NCI-H2029 (cell line): ENCODE data around the gene CDKL2.
"Not testable (repeated sequence)": the region's sequence is repeated elsewhere in the genome, so short reads cannot be mapped to it uniquely, and the experiment has no call there.

Experiments
- DNase-seq: peaks from one replicate; lab custom pipeline; 2025; lab: John Stamatoyannopoulos, UW

CDKL2 gene

GRCh38 chr4:75630174-75630936, at the start of gene CDKL2:
Gene CDKL2 (minus strand): TSS chr4:75630528. CDS start chr4:75625988, 4,540 bp downstream.
- DNase-seq, result peak; percentile 88

DNA sequence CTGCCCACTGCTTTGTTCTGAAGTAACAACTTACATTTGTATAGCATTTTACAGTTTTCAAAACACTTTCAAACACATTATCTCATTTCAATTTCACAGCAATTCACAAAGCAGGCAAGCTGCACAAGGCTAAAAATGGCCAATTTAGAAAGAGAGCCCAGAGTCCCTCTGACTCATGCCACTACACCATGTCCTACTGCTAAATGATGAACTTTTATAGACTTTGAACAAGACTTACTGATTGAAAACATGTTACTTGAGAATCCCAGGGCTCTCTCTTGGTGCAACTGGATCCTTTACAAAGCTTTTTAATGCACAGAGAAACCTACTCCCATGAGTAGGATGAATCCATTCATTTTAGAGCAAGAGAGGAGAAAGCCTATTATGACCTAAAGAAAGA, 48.6 kb upstream of the CDKL2 start:
- DNase-seq, result no peak

DNA sequence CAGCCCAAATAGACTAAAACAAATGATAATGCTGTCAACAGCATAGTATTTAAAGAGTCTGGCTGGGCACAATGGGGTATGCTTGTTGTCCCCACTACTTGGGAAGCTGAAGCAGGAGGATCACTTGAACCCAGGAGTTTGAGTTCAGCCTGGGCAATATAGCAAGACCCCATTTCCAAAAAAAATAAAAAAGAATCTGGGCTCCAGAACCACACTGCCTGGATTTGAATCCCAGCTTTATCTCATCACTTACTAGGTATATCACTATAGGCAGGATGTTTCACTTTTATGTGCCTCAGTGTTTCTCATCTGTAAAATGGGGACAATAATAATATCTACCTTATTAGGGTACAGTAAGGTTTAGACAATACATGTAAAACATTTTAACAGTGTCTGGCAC, 48.1 kb upstream of the CDKL2 start:
- DNase-seq, result no peak

DNA sequence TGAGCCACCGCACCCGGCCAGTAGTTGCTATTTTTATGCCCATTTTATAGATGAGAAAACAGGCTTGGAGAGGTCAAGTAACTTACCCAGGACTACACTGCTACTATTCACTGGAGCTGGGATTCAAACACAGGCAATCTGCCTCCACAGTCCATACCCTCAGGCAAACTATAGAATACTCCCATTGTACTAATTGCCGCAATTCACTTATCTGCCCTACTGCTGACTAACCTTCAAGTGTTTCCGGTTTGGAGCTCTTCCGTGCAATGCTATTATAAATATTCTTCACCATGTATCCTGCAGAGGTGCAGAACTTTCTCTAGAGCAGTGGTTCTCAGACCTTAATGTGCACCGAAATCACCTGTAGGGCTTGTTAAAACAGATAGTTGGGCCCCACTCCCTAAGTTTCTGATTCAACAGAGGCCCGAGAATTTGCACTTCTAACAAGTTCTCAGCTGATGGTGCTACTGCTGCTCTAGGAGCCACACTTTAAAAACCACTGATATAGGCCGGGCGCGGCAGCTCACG, 44.7 kb upstream of the CDKL2 start:
- no peak for DNase-seq

DNA sequence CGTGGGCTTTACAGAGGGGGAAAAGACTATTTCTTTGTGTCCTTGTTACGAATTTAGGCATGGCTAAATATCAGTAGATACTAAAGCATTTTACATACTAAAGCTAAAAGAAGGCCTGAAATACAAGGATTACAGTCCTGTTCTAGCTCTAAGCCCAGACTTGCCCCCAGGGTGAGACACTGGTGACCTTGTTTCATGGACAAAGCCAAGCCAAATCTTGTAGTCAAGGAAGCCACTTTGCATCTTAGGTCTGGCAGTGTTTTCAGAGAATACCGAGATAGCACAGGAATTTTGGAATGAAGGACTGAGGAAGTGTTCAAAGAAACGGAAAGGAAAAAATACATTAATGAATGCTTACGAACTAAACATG, 43.6 kb upstream of the CDKL2 start:
- no peak for DNase-seq

- peak; percentile 98 for DNase-seq
Observed at GRCh38 chr4:75673027-75673958, 43.0 kb upstream of the CDKL2 start, which contains the start of gene G3BP2. Gene G3BP2 (minus strand): TSS chr4:75673411. CDS start chr4:75662025, 11,386 bp downstream.

- peak; percentile 56 for DNase-seq
Observed at GRCh38 chr4:75672461-75673026, 42.2 kb upstream of the CDKL2 start.

DNA sequence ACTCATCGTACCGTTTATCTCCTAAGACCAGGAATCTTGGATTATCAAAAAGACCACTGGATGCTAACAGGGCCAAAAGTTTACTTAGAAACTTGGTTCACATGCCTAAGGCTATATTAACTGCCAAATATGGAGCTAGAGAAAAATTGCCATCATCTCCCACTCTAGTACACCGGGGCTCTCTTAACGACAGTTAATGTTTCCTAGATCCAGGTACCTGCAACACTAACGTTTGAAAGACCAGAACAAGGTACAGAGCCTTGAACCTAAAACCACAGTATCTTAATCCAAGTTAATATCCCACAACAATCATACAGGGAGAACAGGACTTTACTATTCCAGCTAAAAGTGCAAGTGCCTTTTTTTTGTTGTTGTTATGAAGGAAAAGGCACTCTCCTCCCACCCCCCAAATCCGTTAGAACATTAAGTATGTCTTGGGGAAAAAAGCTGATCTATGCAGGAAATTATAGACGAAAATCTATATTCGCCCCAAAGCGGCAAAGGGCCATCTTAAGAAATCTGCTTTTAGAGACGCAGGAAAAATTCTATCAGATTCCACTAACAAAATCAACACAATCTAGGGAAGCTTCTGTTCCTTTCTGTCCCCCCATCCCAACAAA, 41.6 kb upstream of the CDKL2 start:
- no peak for DNase-seq

DNA sequence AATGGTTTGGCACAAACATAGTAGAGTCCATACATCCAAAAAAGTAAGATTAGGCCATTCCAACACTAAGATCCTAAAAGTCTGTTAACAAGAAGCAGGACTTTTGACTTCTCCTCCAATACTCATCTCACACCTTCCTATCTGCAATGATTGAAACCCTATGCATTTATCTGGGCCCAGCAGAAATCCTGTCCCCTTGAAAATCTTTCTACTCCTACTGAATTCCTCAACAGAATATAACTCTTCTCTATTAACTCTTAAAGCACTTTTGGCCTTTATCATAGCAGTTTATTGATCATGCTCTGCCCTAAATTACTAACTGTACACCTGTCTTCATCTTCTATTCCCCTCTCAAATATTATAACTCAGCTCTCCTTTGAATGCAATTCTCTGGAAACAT, 38.3 kb upstream of the CDKL2 start:
- DNase-seq, result no peak

DNA sequence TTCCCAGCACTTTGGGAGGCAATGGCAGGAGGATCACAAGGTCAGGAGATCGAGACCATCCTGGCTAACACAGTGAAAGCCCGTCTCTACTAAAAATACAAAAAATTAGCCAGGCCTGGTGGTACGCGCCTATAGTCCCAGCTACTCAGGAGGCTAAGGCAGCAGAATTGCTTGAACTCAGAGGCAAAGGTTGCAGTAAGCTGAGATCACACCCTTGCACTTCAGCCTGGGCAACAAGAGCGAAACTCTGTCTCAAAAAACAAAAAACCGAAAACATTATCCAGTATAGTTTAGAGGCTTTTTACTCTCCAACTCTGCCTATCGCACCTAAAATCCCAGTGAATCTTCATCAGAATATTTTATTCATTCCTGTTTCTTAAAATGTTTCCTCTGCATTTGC, 37.3 kb upstream of the CDKL2 start:
- DNase-seq, result not testable (repeated sequence)

- DNase-seq, result no peak
Observed at GRCh38 chr4:75666299-75666698, 36.0 kb upstream of the CDKL2 start.

- not testable (repeated sequence) for DNase-seq
Observed at GRCh38 chr4:75664604-75665003, 34.3 kb upstream of the CDKL2 start.

DNA sequence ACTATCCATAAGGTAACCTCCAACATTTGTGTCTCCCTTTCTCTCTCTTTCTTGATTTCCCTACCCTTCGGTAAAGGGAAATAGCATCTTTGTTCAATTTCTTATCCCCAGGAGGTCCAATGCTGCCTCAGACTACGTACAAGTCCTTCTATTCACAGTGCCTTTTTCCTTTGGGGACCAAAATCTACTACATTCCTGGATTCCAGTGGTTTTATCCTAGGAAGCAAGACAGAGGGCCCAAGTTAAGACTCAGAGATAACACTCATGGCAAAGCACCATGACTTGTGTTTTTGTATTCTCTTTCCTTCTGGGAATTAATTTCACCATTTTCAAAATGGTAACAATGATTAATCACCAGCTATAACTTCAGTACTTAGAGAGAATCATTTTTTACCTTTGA, 32.3 kb upstream of the CDKL2 start:
- no peak for DNase-seq

DNA sequence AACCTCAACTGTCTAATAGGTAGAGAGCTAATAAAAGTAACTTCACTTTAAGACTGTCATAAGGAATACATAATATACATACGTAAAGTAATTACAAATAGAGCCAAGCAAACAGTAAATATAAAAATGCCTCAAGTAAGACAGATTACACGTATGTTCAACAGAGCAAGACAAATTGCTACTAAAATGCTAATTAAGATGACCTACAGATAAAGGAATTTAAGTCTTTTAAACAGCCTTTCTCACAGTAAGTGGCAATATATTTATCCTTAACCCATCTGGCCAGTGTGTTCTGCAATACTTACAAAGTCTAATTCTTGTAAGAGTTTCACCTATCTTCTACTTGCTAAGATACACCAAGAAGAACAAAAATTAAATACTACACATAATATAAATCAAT, 30.2 kb upstream of the CDKL2 start:
- no peak for DNase-seq

DNA sequence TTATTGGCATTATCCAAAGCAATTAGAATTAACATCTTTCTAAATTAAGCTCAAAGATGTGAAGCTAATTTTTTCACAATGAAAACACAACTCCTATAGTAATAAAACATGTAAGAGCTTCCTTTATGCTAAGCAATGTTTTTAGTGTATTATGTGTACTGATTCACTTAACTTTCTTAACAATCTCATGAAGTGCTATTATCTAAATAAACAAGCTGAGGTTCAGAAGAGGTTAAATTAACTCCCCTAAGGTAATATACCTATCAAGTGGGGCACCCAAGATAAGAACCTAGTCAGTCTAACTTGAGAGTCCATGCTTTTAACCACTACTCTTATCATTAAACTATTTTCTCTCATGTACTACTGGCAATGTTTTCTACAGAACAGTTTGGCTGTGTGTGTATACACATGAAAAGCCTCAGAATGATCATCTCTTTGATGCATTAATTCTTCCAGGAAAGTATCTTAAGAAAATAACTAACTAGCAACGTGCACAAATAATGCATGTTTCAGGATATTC, 29.2 kb upstream of the CDKL2 start:
- DNase-seq, result no peak

- DNase-seq, result no peak
Observed at GRCh38 chr4:75658876-75659275, 28.5 kb upstream of the CDKL2 start.

- DNase-seq, result no peak
Observed at GRCh38 chr4:75655562-75655961, 25.2 kb upstream of the CDKL2 start.

- no peak for DNase-seq
Observed at GRCh38 chr4:75654905-75655304, 24.6 kb upstream of the CDKL2 start.

DNA sequence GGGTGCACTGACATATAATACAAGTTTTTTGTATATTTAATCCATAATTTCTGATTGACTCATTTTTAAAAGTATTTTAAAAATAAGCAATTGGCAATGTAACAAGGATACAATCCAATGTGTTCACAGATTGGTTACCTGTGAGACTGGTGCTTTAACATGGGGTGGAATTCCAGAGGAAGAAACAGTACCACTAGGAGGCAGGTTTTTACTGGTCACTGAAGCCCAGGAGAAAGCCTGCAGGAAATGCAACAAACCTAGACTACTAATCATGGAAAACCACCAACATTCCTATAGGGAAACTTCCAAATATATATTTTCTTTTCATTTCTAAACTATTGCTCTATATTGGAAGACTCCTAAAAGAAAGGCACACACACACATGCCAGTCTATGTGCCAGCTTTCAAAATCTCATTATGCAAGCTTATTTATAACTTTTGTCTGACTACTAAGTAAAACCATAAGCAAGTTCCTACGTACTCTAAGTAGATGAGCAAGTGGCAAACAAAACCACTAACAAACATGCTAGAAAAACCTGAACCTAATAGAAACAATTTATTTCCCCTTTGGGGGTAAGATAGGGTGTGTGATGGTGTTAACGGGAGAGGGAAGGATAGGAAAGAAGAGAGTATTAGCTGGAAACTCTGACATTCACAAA, 23.6 kb upstream of the CDKL2 start:
- peak; percentile 4 for DNase-seq

DNA sequence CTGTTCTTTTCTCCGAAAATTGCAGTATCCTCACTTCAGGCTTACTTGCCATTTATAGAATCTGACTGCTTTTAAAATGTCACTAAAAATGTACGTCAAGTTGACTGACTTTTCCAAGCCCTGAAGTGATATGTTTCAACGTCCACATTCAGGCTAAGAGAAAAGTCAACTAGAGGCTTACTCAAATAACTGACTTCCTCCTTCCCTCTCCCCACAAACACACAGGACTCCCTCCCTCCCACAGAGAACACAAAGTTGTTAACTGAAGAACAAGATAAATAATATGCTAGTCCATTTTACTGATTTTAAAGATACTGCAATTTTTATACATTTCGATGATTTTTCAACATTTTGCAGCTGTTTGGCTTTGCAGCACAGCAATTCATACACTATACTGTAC, 13.8 kb upstream of the CDKL2 start:
- no peak for DNase-seq

DNA sequence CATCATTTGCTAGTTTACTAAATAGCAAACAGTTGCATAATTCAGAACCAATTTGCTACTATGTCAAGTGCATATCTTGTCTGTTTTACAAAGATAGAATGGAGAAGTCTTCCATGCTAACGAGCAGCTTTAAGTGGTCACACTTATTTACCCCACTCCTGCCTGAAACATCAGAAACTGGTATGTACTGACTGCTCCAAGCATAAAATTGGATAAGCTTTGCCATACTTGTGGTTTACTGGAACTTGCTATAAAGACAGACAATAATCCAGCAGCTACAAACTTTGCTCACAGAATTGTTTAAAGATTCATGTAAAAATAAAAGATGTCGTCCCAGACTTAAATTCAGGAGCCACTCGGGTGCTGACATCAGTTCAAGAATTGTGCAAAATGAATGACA, 13.3 kb upstream of the CDKL2 start:
- no peak for DNase-seq
